SU-DHL-6 (cell line): ENCODE measurements around the gene TUBA3E.
"Not testable (repeated sequence)": the region's sequence is repeated elsewhere in the genome, so short reads cannot be mapped to it uniquely, and the experiment has no call there.

Experiments used
- EZH2phosphoT487 ChIP-seq: fragments of 200-600 bp; sonication (generic), shearing (Covaris generic); conservative IDR thresholded peaks from 2 replicates; pipeline ENCODE4 v1.6.1; 2018; ENCODE audit warnings: mild to moderate bottlenecking, antibody characterized with exemption, low read length, moderate library complexity, mixed read lengths
- TF ChIP-seq, protein P1 (sequence below): fragments of 200-600 bp; sonication (generic); IDR thresholded peaks from one replicate; pipeline ENCODE4 v1.5.1; 2017; ENCODE audit warnings: antibody characterized with exemption, mild to moderate bottlenecking, low read length, moderate library complexity; ENCODE audit not compliant: insufficient read depth, poor library complexity, severe bottlenecking

DNA sequence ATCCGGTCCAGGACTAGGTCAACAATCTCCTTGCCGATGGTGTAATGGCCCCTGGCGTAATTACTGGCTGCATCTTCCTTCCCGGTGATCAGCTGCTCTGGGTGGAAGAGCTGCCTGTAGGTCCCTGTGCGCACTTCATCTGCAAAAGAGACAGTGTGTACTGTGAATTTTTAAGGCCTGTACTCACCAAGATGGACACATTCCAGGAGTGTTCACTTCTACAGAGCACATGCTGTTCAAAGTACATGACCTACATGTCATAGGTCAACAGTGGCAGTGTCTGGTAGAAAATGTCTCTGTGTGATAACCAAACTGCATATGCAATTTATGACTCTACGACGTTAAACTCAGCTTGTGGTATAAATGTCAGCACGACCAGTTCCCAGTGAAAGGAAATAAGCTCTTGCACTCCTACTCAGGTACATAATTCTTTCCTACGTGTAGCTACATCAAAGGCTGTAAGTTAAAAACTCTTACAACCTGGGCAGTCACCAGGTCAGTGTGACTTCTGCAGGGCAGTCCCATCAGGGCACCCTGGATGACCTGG is 3.1 kb downstream of the TUBA3E start:
- TF ChIP-seq, protein P1, sequence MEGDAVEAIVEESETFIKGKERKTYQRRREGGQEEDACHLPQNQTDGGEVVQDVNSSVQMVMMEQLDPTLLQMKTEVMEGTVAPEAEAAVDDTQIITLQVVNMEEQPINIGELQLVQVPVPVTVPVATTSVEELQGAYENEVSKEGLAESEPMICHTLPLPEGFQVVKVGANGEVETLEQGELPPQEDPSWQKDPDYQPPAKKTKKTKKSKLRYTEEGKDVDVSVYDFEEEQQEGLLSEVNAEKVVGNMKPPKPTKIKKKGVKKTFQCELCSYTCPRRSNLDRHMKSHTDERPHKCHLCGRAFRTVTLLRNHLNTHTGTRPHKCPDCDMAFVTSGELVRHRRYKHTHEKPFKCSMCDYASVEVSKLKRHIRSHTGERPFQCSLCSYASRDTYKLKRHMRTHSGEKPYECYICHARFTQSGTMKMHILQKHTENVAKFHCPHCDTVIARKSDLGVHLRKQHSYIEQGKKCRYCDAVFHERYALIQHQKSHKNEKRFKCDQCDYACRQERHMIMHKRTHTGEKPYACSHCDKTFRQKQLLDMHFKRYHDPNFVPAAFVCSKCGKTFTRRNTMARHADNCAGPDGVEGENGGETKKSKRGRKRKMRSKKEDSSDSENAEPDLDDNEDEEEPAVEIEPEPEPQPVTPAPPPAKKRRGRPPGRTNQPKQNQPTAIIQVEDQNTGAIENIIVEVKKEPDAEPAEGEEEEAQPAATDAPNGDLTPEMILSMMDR = not testable (repeated sequence)
- not testable (repeated sequence) for TF ChIP-seq EZH2phosphoT487
